NCI-H446 treated with DMSO at 0.1 percent for 48 hours (cell line): Measurements from ENCODE around the gene SPC24.

Source experiments
- DNase-seq: peaks from one replicate; lab custom pipeline; 2025; lab: John Stamatoyannopoulos, UW

Gene SPC24

GRCh38 chr19:11155373-11156120 lies at the start of gene SPC24:
TSS of gene SPC24 (minus strand) at chr19:11155782. CDS start at chr19:11155776, 6 bp downstream.
- DNase-seq, result peak; percentile 99

DNA sequence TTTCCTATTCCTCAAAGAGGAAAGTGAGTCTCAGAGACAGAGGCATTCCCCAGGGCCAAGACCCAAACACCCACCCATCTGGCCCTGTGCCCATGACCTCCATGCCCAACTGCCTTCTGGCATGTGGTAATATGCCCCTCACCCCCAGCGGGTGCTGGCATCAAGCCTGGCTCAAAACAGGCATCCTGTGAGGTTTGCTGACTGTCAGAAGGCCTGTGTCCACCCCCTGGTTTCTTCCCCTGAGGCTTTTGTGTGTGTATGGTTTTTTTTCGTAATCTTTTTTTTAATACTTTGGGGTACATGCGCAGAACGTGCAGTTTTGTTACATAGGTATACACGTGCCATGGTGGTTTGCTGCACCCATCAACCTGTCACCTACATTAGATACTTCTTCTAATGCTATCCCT lies 49.4 kb upstream of the SPC24 start:
- no peak for DNase-seq

GRCh38 chr19:11204076-11204602 lies 48.6 kb upstream of the SPC24 start:
- no peak for DNase-seq

GRCh38 chr19:11203194-11204075 lies 47.9 kb upstream of the SPC24 start:
- DNase-seq, result no peak

DNA sequence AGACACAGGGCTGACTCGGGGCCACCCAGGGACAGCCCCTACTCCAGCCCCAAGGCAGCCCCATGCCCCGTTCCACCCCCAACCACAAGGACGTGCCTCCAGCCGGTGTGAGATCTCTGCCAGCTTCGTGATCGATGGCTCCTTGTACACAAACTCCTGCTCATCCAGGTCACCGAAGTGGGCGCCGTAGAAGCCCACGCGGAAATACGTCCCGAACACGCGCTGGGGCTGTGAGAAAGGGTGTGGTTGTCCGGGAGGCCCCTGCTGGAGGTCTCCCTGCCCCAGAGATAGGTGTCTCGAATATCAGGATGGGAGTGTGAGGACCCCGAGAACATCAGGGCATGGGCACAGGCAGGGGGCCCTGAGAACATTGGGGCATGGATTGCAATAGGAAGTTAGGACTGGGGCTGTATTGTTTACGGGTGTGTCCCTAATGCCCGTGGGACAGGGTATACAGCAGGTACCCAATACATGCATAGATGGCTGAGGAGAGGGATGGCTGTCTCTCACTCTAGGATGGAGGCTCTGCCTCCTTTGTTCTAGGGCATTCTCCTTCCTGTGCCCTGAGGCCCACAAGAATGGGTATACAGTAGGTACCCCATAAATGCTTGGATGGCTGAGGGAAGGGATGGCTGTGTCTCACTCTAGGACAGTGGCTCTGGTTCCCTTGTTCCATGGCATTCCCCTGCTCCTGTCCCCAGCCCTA lies 47.1 kb upstream of the SPC24 start:
- no peak for DNase-seq

DNA sequence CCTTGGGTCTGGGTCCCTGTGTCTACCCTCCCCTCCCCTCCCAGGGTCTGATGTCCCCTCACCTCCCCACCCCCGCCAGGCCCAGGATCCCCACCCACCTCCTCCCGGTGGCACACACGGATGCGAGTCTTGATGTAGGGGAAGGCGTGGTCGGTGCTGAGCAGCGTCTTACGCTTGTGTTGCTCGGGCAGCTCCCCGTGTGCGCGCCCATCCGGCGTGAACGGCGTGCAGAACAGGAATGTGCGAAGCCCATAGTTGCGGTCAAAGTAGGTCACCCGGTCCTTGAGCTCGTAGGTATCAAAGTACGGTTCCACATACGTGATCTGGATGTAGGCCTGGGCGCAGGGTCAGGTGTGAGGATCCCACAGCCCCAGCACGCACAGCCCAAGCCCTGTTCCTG lies 46.2 kb upstream of the SPC24 start:
- DNase-seq, result no peak

- DNase-seq, result no peak
Observed at GRCh38 chr19:11200931-11201330, 45.3 kb upstream of the SPC24 start.

DNA sequence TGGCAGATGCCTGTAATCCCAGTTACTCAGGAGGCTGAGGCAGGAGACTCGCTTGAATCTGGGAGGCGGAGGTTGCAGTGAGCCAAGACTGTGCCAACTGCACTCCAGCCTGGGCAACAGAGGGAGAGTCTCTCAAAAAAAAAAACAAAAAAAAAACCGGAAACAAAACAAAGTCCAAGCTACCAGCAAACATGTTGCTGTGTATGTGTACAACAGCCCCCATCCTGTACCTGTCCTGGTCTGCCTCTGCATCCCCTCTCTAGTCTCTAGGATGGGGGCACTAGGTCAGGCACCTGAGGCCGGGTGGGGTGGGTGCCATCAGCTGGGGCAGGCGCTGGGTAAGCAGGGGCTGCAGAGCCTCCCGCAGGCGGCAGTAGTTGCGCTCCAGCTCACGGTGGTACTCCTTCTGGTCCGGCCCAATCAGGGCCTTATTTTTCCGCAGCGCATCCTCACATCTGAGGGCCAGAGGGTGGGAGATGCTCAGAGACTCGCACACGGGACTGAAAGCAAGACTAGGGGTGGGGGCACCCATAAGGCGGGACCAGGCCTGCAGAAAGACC lies 44.5 kb upstream of the SPC24 start:
- DNase-seq, result no peak

DNA sequence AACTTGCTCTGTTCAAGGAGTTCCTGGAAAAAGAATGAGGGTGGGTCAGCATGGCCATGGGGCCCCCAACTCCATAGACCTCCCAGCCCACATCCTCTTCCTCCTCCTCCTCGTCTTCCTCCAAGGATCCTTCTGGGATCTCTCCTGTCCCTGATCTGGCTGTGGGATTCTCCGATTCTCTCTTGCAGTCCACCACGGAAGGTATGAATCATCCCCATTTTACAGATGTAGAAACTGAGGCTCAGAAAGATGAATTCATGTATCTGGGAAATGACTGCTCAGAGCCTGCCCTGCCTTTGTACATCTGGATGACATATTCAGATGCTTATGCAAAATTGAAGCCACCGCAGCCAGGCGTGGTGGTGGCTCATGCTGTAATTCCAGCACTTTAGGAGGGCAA lies 43.9 kb upstream of the SPC24 start:
- no peak for DNase-seq

DNA sequence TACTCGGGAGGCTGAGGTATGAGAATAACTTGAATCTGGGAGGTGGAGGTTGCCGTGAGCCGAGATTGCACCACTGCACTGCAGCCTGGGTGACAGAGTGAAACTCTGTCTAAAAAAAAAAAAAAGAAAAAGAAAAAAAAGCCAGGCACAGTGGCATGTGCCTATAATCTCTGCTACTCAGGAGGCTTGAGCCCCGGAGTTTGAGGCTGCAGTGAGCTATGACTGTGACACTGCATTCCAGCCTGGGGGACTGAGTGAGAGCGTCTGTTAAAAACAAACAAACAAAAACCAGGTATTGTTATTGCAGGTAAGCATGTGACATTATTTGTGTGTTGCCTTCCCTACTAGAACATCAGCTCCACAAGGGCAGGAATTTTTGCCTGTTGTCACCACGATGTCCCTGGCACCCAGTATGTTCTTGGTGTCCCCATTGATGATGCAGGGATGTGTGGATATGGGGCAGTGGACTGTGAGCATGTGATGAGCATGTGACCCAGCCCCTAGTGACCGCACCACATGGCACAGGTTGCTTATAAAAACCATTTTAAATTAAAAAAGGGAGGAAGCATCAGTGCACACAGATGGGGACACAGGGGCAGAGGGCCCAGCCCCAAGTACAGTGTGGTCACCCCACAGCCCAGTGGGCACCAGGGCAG lies 43.3 kb upstream of the SPC24 start:
- DNase-seq, result no peak

DNA sequence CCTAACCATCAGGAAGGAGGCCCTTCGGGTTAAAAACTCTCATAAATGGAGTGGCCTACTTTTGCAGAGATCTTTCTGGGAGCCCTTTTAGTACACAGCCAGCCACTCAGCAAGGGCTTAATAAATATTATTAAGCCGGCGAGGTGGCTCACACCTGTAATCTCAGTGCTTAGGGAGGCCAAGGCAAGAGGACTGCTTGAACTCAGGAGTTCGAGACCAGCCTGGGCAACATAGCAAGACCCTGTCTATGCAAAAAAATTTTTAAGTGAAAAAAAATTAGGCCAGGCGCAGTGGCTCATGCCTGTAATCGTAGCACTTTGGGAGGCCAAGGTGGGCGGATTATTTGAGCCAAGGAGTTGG lies 42.6 kb upstream of the SPC24 start:
- no peak for DNase-seq

DNA sequence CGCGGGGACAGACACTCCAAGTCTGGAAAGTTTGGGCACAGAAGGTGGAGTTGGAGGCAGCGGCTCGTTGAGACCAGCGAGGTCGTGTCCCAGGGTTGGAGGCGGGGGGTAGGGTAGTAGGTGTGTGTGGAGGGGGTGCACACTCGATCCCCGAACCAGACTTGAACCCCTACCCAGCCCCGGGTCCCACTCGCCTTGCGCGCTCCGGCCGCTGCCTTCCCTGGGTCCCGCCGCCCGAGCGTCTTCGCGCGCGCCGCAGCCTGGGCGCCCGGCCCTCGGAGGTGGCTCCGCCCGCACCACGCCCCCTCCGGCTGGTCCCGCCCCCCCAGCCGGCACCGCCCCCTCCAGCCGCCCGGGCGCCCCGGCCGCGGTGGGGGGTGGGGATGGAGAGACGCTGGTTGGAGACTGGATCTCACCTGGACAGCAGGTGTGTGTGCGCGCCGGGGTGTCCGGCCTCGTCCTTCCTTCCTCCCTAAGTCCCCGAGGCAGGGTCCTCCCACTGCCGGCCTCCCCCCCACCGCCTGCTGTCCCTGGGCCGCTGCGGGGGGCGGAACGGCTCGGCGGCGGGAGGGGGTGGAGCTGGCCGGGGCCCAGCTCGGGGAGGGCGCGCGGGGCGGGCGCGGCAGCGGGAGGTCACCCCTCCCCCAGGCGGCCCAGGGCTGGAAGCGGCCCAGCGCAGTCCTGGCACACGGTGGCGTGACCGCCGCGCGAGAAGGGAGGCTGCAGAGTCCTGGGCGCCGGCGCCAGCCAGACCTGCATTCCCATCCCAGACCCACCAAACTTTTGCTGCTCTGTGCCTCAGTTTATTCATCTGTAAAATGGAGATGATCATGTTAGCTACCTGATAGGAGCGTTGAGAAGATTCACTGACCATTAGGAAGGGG lies 42.0 kb upstream of the SPC24 start, which contains the start of gene KANK2:
TSS of gene KANK2 (minus strand) at position 255 of the 884 bp plus-strand sequence. CDS start 3,034 bp downstream, outside the sequence.
- DNase-seq, result peak; percentile 19

GRCh38 chr19:11196406-11197287 lies 41.1 kb upstream of the SPC24 start:
- DNase-seq, result no peak

DNA sequence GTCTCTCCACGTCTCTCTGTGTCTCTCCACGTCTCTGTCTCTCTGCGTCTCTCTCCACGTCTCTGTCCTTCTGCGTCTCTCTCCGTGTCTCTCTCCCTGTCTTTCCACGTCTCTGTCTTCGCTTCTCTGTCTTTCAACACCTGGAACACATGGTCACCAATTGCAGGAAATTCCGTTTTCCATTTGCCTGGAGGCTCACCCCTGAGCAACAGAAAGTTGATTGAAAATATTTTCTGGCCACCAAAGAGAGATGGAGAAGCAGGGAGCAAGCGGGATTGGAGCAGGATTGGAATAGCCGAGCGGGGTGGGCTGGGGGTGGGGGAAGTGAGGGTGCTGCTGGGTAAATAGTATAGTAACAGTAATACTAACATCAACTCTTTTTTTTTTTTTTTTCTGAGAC lies 40.1 kb upstream of the SPC24 start:
- no peak for DNase-seq

DNA sequence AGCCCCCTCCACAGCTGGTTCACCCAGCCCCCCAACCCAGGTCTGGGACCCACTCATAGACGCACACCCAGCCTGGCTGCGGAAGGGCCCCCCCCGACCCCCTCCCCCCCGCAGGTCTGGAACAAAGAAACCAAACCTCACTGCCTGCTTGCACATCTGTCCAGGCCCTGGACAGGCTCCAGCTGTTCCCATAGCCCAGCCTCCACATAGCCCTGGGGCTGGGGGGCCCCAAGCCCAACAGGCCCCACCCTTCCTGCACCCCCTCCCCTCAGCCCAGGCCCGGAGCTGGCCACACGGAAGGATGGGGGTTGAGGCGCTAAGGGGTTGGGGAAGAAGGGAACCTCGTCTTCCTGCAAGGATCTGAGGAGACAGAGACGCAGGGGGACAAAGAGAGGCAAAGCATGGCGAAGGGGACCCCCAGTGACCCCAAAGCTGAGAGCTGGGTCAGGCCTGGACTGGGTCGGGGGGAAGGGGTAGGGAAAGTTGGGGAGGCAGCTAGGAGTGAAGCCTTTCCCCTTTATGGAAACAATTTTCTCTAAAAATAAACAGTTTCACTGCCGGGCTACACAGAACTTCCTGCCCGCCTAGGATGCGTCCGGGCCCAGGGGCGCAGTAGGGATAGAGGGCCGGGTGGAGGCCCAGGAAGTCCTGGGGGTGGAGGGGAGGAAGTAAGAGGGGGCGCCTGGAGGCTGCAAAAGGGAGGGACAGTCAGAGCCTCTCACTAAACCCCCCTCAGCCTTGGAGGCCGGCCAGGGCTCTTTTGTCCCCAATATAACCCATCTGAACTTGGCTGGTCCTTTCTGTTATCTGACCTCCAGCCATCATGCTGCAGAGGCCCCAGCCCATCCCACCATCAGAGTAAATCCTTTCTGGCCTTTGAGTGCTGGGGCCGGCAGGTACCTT lies 39.3 kb upstream of the SPC24 start:
- DNase-seq, result no peak

GRCh38 chr19:11194173-11194572 lies 38.6 kb upstream of the SPC24 start:
- no peak for DNase-seq

DNA sequence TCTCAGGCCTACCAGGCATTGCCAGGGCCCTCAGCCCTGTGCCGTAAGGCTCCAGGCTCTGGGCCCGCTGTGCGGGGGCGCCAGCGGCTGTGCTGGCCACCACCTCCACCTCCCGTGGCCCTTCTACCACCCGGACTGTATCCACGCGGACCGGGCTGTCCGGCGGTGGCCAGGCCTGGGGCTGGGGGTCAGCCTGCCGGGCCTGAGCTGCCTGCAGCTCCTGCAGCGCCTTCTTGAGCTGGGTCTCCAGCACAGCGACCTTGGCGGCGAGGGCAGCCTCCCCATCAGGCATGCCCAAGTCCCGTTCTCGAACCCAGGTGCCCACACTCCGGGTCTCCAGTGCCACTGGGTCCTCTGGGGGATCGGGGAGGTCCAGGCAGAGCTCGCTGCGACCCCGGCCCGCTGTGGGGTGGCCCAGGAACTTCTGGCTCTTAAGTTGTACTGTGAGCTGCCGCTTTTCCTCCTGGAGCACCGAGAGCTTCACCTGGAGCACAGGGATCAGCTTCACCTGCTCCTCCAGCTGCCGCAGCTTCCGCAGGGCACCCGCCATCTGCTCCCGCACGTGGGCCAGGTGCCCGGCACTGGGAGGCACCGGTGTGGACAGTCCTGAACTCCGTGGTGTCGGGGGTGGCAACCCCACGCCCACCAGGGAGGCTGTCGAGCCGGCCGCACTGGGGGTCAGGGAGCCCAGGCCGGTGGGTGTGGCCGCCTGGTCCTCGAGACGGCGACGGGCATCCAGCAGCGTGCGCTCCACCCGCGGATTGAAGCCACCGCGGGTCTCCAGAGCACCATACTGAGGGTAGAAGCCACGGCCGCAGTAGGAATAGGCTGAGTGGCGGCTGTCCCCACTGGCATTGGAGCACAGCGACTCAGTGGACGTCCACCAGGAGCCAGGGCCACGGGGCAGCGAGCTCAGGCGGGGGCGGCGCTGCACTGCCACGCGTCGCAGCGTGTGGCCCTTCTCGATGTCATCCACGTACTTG lies 37.7 kb upstream of the SPC24 start:
- DNase-seq, result no peak
